Amniotic epithelial cell (primary cell): ENCODE results near the gene MLEC.
A peak's percentile ranks its signal among the peaks of the same experiment; 100 is the strongest.

Experiments used
- DNase-seq: peaks from one replicate; pipeline ENCODE4 v3.0.0-alpha.2; 2010; ENCODE audit warnings: low read depth

MLEC gene, protein sequence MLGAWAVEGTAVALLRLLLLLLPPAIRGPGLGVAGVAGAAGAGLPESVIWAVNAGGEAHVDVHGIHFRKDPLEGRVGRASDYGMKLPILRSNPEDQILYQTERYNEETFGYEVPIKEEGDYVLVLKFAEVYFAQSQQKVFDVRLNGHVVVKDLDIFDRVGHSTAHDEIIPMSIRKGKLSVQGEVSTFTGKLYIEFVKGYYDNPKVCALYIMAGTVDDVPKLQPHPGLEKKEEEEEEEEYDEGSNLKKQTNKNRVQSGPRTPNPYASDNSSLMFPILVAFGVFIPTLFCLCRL

DNA sequence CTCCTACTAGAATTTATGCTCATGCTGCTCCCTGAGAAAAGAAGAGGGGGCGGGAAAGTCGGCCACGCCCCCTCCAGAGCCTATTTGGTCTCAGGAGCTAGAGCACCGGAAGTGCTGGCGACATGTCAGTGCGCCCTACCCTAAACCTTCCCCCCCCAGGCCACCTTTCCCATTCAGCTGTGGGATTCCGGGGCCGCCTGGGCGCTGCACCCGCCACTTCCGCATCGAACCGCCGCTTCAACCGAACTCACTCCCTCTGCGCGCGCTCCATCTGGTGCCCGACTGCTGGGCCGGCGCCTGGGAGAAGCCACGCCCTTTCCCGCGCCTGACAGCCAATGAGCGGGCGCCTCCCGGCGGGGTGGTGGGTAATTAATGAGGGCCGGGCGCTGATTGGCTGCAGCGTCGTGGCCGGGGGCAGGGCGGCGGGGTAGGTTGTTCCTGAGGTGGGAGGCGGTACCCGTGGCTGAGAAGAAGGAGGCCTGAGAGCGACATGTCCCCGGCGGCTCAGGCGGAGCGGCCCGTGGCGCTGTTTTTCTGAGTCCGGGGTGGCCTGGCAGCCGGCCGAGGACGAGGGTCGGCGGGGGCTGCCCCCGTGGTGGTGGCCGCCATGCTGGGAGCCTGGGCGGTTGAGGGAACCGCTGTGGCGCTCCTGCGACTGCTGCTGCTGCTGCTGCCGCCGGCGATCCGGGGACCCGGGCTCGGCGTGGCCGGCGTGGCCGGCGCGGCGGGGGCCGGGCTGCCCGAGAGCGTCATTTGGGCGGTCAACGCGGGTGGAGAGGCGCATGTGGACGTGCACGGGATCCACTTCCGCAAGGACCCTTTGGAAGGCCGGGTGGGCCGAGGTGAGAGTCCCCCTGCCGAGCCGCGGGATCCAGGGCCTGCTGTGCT, at the start of gene MLEC:
Gene MLEC, plus strand, starts transcription at position 460 of the 888 bp plus-strand sequence. Its CDS starts 148 bp downstream, at position 608.
- DNase-seq = peak; percentile 89

DNA sequence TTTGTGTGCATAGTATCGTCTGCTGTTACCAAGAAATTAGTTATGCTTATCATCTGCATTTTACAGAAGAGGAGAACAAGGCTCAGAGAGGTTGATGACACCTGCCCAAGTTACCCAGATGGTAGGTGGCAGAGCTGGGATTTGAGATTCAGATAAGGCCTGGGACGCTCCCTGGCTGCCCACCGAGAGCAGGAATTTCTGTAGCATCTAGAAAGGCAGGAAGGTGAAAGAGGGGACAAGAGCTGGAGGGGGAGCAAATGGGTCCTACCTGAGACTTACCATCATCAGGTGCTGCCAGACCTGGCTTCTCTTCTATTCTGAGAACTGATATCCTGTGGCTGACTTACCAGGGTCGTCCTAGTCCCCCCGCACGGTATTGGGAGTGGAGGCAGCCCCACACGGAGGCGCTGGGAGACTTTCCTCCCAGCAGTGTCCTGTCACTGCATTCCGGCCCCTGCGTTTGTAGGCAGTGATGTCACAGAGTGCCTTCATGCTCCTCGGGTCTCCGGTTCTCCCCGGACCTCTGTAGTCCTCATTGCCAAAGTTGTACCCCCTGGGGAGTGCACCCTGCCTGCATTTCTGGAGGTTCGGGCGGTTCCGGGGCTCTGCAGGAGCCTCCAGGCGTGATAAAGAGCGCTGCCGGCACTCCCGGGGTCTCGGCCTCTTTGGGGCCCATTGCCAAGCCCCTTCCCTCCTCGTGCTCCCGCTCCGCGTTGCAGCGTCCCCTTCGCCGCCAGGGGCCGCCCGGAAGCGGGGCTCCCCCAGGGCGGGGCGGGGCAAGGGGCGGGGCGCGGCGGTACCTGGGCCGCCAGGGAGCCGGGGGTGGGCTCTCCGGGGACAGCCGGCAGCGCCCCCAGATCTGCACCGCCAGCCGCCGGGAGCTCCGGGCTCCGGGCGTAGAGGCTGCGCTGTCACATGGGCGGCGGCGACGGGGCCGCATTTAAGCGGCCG, 46.9 kb upstream of the MLEC start, which contains the start of gene CABP1:
Gene CABP1, plus strand, starts transcription at position 856 of the 951 bp plus-strand sequence. Its CDS starts 60 bp downstream, at position 916.
- DNase-seq = no peak

DNA sequence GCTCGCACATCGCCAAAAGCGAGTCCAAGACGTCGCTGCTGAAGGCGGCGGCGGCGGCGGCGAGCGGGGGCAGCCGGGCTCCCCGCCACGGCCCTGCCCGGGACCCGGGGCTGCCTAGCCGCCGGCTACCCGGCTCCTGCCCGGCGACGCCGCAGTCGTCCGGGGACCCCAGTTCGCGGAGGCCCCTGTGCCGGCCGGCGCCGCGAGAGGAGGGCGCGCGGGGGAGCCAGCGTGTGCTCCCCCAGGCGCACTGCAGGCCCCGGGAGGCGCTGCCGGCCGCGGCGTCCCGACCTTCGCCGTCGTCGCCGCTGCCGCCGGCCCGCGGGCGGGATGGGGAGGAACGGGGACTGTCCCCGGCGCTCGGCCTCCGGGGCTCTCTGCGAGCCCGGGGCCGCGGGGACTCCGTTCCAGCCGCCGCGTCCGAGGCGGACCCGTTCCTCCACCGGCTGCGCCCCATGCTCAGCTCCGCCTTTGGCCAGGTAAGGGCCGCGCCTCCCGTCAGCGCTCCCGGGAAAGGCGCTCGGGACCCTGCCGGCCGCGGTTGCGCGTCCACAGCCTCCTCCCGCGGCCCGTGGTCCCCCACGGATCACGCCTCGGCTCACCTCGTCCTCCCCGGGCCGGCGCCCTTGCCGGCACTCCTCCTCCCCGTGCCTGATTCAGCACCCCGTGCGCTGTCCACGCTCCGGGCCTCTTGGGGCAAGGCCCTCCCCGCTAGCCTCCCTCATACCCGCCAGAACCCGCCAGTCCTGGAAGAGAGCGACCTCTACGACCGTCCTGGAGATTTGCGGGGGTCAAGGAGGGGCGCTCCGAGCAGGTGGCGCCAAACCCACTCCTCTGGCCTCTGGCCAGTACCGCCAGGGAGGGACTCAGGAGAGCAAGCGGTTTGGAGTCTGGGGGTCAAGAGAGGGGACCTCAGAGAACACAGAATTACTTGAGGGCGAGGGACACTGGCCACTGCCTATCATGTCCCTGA, 45.8 kb upstream of the MLEC start:
- DNase-seq = peak; percentile 57

DNA sequence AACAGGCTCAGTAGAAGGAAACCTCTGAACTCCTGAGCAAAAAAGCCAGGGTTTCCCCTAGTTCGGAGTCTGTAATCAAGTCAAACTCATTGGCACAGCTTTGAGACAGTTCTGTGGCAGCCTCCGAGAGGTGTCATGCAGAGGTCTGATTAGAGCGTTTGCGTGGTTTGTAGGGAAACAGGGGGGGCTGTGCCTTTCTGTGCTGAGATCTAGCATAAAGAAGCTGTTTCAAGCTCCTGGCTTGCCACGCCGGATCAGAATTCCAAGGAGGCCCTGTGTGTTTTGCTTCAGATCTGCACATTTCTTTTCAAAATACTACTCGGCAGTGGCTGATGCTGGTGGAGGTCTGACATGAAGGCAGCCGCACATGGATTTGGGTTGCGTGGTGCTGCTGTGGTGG, 44.8 kb upstream of the MLEC start:
- DNase-seq = no peak

DNA sequence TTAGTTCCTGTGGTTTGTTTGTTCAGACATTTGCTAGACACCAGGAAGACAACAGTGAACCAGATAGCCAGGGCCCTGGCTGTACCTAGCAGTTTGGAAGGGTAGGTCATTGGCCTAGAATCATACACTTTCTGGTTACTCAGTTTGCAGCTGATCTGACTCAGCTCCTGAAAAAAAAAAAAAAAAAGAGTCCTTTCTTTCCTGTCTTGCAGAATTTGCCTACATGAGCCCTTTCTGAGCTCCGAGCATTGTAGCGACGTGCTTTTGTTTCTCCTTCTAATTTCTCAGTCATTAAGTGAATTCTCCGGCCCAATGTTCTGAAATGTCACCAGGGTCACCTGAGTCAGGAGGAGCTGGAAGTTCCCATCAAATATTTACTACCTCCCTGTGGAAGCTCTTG, 44.1 kb upstream of the MLEC start:
- DNase-seq = no peak

DNA sequence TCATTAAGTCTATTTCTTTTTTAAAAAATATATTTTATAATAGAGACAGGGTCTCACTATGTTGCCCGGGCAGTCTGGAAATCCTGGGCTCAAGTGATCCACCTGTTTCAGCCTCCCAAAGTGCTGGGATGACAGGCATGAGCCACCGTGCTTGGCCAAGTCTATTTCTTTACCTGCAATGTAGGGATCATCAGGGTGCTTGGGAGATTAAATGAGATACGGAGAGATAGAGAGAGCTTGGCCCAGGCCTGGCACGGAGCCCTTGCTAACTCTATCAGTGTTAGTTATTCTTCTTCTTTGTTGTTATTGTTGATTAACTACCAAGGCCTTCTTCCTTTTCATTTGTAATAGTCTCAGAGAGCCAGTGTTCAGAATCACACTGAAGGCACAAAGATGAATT, 43.4 kb upstream of the MLEC start:
- DNase-seq = no peak

DNA sequence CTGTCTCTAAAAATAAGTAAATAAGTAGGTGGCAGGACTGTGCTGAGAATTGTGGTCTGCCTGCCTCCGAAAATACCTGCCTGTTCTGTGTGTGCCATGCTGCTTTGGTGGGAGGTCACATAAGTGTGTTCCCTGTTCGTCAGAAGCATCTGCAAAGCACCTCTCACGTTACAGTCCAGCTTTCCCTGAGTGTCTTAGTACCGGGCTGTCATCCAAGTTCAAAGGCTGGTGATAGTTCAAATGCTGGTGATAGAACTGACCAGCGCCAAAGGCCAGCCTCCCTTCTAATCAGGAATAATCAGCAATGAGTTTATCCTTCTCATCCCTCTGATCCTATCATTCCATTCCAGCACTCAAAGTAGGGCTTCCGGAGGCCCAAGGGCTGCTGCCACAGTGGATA, 40.9 kb upstream of the MLEC start:
- no peak for DNase-seq

DNA sequence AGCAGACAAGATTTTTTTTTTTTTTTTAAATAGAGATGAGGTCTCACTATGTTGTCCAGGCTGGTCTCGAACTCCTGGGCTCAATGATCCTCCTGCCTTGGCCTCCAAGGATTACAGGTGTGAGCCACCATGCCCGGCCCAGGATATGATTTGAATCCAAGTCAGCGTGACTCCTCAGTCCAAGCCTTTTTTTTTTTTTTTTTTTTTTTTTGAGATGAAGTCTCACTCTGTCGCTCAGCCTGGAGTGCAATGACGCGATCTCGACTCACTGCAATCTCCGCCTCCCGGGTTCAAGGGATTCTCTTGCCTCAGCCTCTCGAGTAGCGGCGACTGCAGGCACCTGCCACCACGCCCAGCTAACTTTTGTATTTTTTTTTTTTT, 39.6 kb upstream of the MLEC start:
- DNase-seq = no peak

DNA sequence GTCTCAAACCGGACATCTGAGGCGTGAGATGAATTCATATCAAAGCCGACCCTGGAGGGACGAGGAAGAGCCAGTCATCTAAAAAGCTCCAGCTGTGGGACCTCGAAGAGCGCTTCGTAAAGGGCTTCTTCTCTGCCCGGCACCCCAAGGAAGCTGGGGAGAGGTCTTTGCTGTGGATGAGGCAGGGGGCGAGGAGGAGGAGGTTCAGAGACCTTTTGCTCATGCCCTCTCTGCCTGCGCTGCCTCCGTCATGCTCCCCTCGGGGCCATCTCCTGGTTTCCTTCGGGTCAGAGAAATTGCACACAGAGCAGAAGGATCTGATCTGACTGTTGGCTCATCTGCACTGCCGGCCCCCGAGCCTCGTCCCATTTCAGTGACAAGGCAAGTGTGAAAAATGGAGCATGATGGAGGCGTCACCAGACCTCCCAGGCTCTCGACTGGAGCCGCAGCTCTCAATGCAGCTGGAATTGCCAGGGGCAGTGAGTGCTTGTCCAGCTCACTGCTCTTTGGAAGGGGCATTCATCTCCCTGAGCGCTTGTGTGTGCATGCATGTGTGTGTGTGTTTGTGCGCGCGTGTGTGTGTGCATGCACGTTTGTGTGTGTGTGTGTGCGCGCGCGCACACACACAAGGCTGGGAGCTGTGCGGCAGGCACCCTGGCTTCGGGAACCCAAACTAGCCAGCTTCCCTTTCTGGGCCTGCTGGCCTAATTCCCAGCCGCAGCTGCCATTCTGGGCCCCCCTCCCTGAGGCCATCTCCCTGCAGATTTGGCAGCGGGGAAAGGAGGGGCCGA, 37.3 kb upstream of the MLEC start:
- no peak for DNase-seq

DNA sequence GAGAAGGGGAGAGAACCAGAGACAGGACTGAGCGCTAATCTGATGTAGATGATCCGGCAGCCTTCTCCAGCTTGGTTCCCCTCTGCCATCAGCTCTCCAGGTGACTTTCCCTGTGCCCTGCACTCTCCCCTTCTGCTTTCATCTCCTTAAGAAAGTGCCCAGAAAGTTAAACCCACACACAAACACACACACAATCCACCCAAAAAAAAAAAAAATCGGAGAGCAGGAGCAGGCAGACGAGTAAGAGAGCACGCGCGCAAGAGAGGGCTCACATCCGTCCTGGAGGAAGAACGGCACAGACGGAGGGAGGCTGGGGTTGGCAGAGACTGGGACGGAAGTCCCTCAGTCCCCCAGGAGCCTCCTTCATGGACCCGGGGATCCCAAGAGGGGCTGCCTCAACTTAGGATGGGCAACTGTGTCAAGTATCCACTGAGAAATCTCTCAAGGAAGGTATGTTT, 36.7 kb upstream of the MLEC start:
- no peak for DNase-seq

DNA sequence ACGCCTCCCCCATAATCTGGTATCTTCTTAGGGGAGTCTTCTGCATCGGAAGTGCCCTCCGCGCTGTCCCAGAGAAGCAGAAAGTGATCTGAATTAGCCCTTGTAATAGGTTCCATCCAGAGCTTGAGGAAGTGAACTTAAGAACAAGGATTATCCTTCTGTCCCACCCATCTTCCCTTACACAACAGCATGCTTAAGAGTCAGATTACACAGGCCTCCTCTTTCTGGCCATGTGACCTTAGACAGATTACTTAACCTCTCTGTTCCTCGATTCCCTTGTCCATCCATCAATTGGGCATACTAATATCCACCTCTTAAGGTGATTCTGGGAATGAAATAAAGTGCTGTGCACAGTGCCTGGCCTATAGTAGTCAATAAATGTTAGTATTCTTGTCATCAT, 35.1 kb upstream of the MLEC start:
- peak; percentile 74 for DNase-seq

DNA sequence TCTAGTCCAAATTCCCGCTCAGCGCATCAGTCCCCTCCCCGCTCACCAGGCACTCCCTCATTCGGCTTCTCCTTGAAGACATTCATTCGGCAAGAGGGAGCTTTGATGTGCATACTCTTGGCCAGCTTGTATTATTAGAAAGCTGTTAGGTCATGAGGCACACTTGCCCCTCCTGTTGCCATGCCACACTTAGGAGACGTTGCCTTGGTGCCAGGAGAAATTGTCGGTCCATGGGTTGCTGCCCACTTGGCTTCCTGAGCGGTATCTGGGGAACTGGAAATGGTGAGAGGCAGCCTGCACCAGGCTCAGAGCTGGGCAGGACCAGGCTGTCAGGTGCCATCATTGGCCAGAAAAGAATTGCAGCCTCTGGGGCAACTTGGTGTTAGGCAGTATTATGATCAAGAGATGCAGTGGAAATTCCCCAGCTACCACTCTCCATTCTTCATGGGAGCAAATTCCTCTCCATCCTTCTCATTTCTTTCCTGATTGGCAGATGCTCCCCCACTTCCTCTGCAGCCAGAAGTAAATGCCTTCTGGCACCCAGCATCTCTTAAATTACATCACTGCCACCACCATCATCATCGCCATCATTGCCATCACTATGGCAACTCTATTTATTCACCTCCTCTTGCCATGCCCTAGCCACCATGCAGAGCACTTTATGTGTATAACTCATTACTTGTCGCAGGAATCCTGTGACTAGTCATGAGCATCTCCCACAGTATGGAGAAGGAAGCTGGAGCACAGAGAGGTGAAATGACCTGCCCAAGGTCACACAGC, 34.1 kb upstream of the MLEC start:
- no peak for DNase-seq

DNA sequence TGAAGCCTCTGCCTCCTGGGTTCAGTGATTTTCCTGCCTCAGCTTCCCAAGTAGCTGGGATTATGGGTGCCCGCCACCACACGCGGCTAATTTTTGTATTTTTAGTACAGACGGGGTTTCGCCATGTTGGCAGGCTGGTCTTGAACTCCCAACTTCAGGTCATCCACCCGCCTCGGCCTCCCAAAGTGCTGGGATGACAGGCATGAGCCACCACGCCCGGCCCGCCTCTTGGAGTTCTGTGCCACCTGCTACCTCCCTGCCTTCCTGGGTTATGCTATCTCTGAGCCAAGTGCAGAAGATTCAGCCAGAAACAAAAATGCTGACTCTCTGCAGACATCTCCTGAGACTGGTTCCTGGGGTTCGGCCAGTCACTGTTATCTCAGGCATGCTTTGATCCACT, 33.3 kb upstream of the MLEC start:
- DNase-seq = no peak

DNA sequence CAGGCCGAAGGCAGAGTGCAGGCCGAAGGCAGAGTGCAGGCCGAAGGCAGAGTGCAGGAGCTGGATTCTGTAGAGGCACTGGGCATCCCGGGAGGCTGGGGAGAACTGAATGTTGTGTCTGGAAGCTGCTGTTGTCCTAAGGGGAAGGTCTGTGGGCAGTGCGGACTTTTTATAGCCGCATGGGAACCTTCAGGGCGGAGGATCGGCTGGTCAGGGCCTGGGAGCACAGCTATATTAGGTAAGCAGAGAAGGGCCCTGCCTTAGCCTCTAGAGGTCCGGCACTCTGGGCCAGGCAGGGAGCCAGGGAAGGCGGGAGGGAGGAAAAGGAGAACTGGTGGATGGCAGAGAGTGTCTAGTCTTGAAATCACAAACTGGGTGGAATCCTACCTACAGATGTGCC, 32.3 kb upstream of the MLEC start:
- no peak for DNase-seq

DNA sequence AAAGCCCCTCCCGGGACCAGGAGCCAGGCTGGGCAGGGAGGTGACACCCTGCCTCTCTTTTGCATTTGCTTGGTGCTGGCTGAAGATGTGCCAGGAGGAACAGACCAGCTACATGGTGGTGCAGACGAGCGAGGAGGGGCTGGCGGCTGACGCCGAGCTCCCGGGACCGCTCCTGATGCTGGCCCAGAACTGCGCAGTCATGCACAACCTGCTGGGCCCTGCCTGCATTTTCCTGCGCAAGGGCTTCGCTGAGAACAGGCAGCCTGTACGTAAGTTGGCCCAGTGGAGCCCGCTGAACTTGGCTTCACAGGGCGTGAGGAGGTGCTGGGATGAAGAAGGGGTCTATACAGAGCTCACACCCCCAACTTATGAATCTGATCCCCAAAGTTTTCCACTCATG, 30.9 kb upstream of the MLEC start:
- DNase-seq = no peak

DNA sequence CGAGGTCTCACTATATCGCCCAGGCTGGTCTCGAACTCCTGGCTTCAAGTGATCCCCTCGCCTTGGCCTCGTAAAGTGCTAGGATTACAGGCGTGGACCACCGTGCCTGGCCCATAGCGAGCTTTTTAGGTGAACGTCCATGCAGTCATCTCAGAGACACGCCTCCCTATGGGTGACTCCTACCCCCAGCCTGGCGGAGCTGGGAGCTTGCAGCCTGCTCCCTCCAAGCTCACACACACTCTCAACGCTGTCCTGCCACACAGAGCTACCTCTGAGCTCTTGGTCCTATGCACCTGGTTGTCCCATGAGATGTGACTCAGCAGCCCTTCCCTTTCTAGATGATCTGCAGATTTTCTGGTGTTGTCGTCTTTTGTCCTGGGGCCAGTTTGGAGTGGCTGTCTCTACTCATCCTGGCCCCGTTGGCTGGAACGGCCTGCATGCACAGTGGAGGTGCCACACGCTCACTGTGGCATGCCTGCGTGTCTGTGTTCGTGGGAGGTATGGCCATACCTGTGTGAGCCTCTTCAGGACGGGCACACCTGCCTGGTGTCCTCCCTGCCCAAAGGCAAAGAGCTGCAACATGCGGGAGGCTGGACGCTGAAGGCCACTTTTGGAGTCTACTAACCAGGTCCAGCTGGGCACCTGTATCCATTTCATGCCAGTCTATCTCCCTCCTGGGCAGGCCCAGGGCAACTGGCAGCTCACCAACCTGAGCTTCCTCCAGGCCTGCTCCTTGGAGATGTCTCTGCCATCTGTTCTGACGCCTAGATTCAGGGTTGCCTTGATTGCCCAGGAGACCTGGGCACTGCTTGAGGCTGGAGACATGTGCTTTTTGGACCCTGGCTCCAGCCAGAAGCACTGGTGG, 28.4 kb upstream of the MLEC start:
- DNase-seq = no peak

DNA sequence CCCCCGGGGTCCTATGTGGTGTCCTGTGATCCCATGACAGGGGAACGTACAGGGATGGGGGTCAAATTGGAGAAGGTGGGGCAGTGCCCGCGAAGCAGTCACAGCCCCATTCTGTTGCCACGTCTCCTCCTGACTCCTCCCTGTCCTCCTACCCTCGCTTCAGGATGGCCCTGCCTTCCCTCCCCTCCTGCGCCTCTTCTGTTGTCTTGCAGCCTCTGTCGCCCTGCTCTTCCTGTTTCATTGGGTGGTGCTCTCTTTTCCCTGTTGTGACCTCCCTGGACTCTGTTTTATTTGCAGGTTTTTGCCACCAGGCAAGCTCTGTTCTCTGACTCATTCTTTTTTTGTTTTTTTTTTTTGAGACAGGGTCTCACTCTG, 27.8 kb upstream of the MLEC start:
- DNase-seq = no peak

DNA sequence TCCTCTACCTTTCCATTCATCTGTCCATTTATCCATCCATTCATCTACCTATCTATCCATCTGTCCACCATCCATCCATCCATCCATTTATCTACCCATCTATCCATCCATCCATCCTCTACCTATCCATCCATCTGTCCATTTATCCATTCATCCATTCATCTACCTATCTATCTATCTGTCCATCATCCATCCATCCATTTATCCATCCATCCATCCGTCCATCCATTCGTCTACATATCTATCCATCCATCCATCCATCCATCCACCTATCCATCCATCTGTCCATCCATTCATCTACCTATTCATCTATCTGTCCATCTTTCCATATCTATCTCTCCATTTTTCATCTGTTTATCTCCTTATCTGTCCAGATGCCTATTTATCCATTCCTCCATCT, 25.5 kb upstream of the MLEC start:
- no peak for DNase-seq
